Measurements from ENCODE around the gene HTR3D.

HTR3D gene

GRCh38 chr3:183991403-183991802, 40.1 kb upstream of the HTR3D start (continued):
- TF ChIP-seq ZNF544 (tag by site-specific recombination; IDR thresholded peaks at IDR 0.05): no peak
- TF ChIP-seq ZBTB20 (tag by site-specific recombination; IDR thresholded peaks at IDR 0.05): no peak

GRCh38 chr3:184001761-184002160, 29.8 kb upstream of the HTR3D start:
- H3K9me3 ChIP-seq (ENCODE audit: control insufficient read depth, insufficient read depth, low read depth, low read length): no peaks in the 10 kb centered on the region
- no peak overlapping the region for H3K27ac ChIP-seq (ENCODE audit: extremely low read depth, low read depth, low read length)
- ChIA-PET POLR2A (no interaction called here), CTCF (no interaction called here)
- peaks cover 0 to 9% of the 10 kb centered on the region in 2 experiments; a peak in 1 of 3 replicates for H3K36me3 ChIP-seq (ENCODE audit: control insufficient read depth in 2 of 2, insufficient read depth in 1 of 2, low read length in 2 of 2)
- H3K4me1 ChIP-seq (ENCODE audit: control insufficient read depth, insufficient read depth, low read length): peaks cover 3% of the 10 kb centered on the region; the same call in 1 of the 2 replicates
- TF ChIP-seq SETDB1 (IDR thresholded peaks at IDR 0.05; ENCODE audit: insufficient read length, low read length) (no peak), ZBTB44 (tag by site-specific recombination; IDR thresholded peaks at IDR 0.05) (no peak), ZNF560 (tag by site-specific recombination; IDR thresholded peaks at IDR 0.05; ENCODE audit: borderline replicate concordance) (no peak), ZNF707 (tag by site-specific recombination; IDR thresholded peaks at IDR 0.05) (no peak), ZNF747 (tag by site-specific recombination; IDR thresholded peaks at IDR 0.05) (no peak), ZNF704 (tag by site-specific recombination; IDR thresholded peaks at IDR 0.05) (no peak), ZNF776 (tag by site-specific recombination; IDR thresholded peaks at IDR 0.05; ENCODE audit: borderline replicate concordance) (no peak), ZFP69B (tag by site-specific recombination; IDR thresholded peaks at IDR 0.05) (no peak), GLI4 (tag by site-specific recombination; IDR thresholded peaks at IDR 0.05) (no peak), ZNF501 (tag by site-specific recombination; IDR thresholded peaks at IDR 0.05) (no peak), ZFHX2 (tag by site-specific recombination; conservative IDR thresholded peaks at IDR 0.05) (no peak), EGR2 (tag by site-specific recombination; IDR thresholded peaks at IDR 0.05; ENCODE audit: low read depth) (no peak), ZNF354C (tag by site-specific recombination; IDR thresholded peaks at IDR 0.05; ENCODE audit: borderline replicate concordance, low read depth) (no peak), ZSCAN23 (tag by site-specific recombination; IDR thresholded peaks at IDR 0.05) (no peak), ATF2 (tag by site-specific recombination; IDR thresholded peaks at IDR 0.05; ENCODE audit: low read depth) (no peak)
- H3K4me3 ChIP-seq (ENCODE audit: low read depth, low read length): no peak overlapping the region

GRCh38 chr3:184002469-184002868, 29.1 kb upstream of the HTR3D start:
- H3K9me3 ChIP-seq (ENCODE audit: control insufficient read depth, insufficient read depth, low read depth, low read length): no peaks in the 10 kb centered on the region
- H3K4me3 ChIP-seq (ENCODE audit: low read depth, low read length): no peak overlapping the region
- H3K4me1 ChIP-seq (ENCODE audit: control insufficient read depth, insufficient read depth, low read length): peaks cover 3% of the 10 kb centered on the region; the same call in 1 of the 2 replicates
- POLR2A ChIA-PET: no interaction called here
- no peak overlapping the region for H3K27ac ChIP-seq (ENCODE audit: extremely low read depth, low read depth, low read length)
- peaks cover 0 to 9% of the 10 kb centered on the region in 2 experiments; a peak in 1 of 3 replicates for H3K36me3 ChIP-seq (ENCODE audit: control insufficient read depth in 2 of 2, insufficient read depth in 1 of 2, low read length in 2 of 2)
- CTCF ChIA-PET: no interaction called here
- no peak for TF ChIP-seq HOXD13 (CRISPR knock-in tag; IDR thresholded peaks at IDR 0.05; ENCODE audit: borderline replicate concordance)
- TF ChIP-seq ZNF561 (tag by site-specific recombination; IDR thresholded peaks at IDR 0.05; ENCODE audit: borderline replicate concordance): no peak
- no peak for TF ChIP-seq ZNF514 (tag by site-specific recombination; IDR thresholded peaks at IDR 0.05)
- TF ChIP-seq KLF17 (tag by site-specific recombination; IDR thresholded peaks at IDR 0.05): no peak
- no peak for TF ChIP-seq ZNF133 (tag by site-specific recombination; IDR thresholded peaks at IDR 0.05)
- no peak for TF ChIP-seq KLF7 (tag by site-specific recombination; IDR thresholded peaks at IDR 0.05; ENCODE audit: borderline replicate concordance)
- no peak for TF ChIP-seq KLF8 (tag by site-specific recombination; IDR thresholded peaks at IDR 0.05)
- TF ChIP-seq ZNF221 (tag by site-specific recombination; IDR thresholded peaks at IDR 0.05; ENCODE audit: borderline replicate concordance): no peak
- no peak for TF ChIP-seq ZNF654 (tag by site-specific recombination; IDR thresholded peaks at IDR 0.05; ENCODE audit: low read depth)
- no peak for TF ChIP-seq WT1 (tag by site-specific recombination; IDR thresholded peaks at IDR 0.05)
- no peak for TF ChIP-seq ZNF626 (tag by site-specific recombination; IDR thresholded peaks at IDR 0.05)
- TF ChIP-seq GLI4 (tag by site-specific recombination; IDR thresholded peaks at IDR 0.05): no peak
- no peak for TF ChIP-seq TRIM28 (IDR thresholded peaks at IDR 0.05; ENCODE audit: borderline replicate concordance, low read length)
- no peak for TF ChIP-seq KLF9 (tag by site-specific recombination; IDR thresholded peaks at IDR 0.05; ENCODE audit: low read depth)
- no peak for TF ChIP-seq ZNF184 (tag by site-specific recombination; IDR thresholded peaks at IDR 0.05)

Measured in HEK293 (cell line).